HepG2 (cell line): Measurements from ENCODE around the gene ARFGAP3. TPM values are rescaled to one million over a fixed set of nuclear protein-coding genes. Genes with fewer than 3 reads are reported as not detected.

Source experiments
- ATAC-seq: fragments of 200-7000 bp; cut with Tn5 transposase; 3 replicates; pipeline ENCODE4 v1.9.1; 2020; ENCODE audit warnings: mild to moderate bottlenecking, moderate library complexity
- BruUV-seq: library from RNA; stranded (reverse); fragments of 400-500 nt; replicated peaks from 2 replicates; lab custom pipeline; 2021; lab: Mats Ljungman, UMichigan
- CTCF ChIA-PET: fragments of 300-600 bp; formaldehyde crosslinking; extraction: SDS; loops from one replicate; lab custom pipeline; 2021; ENCODE audit warnings: low total read pairs, inconsistent platforms, low intra/inter-chr PET ratio; lab: Yijun Ruan, JAX
- POLR2A ChIA-PET: fragments of 350-600 bp; sonication (Branson Sonifier 250); formaldehyde crosslinking; loops from one replicate; lab custom pipeline; 2020; ENCODE audit warnings: antibody characterized with exemption, inconsistent platforms; lab: Yijun Ruan, JAX
- DNase-seq: peaks from one replicate; pipeline ENCODE4 v3.0.0-alpha.2; 2015; ENCODE audit warnings: low spot score
- FAIRE-seq: peaks from 3 replicates; lab custom pipeline; 2011; peaks lifted over from hg19 to GRCh38; lab: Jason Lieb, UNC
- H2AFZ ChIP-seq: one replicate; pipeline ENCODE4 v1.6.1; 2011; ENCODE audit warnings: low read length, inconsistent platforms
- H3K27ac ChIP-seq: fragments of 300-600 bp; 3 replicates; pipeline ENCODE4 v1.8.0; 2011; ENCODE audit warnings: mixed run types, mild to moderate bottlenecking, mixed read lengths, low read length, inconsistent platforms; ENCODE audit not compliant: insufficient read depth; ENCODE audit errors: extremely low read length
- H3K27me3 ChIP-seq, 2 experiments: fragments of 200-600 bp in 1 of 2; 2 replicates in 1 of 2; 3 replicates in 1 of 2; pipeline versions ENCODE4 v1.6.0 to v1.8.0; 2011; ENCODE audit warnings: low read length in 2 of 2, mild to moderate bottlenecking in 2 of 2, moderate library complexity in 2 of 2, inconsistent platforms in 1 of 2; ENCODE audit not compliant: insufficient read depth in 2 of 2, control insufficient read depth in 1 of 2
- H3K36me3 ChIP-seq, 2 experiments: fragments of 200-600 bp in 1 of 2; replicated peaks in 1 of 2; 2 replicates in 1 of 2; 3 replicates in 1 of 2; pipeline versions ENCODE4 v1.5.1 to v1.8.0; 2011; ENCODE audit warnings: low read length in 2 of 2, inconsistent platforms in 1 of 2; ENCODE audit not compliant: insufficient read depth in 2 of 2, control insufficient read depth in 1 of 2
- H3K4me1 ChIP-seq: 2 replicates; pipeline ENCODE4 v1.5.1; 2012; ENCODE audit warnings: low read length, inconsistent platforms; ENCODE audit not compliant: insufficient read depth
- H3K4me2 ChIP-seq: 2 replicates; pipeline ENCODE4 v1.6.0; 2011; ENCODE audit warnings: low read depth, low read length, inconsistent platforms
- H3K4me3 ChIP-seq, 3 experiments: fragments of 200-600 bp in 1 of 3; sonication (generic), shearing (Covaris generic) in 1 of 3; replicated peaks in 1 of 3; 2 replicates each; pipeline ENCODE4 v1.5.1; 2011 to 2016; ENCODE audit warnings: low read length in 3 of 3, inconsistent platforms in 2 of 3, low read depth in 2 of 3, mild to moderate bottlenecking in 2 of 3, control low read depth in 1 of 3, mixed read lengths in 1 of 3; ENCODE audit not compliant: insufficient read depth in 1 of 3
- H3K79me2 ChIP-seq: one replicate; pipeline ENCODE4 v1.6.1; 2011; ENCODE audit warnings: low read length, inconsistent platforms; ENCODE audit not compliant: insufficient read depth
- H3K9ac ChIP-seq: 2 replicates; pipeline ENCODE4 v1.6.0; 2011; ENCODE audit warnings: mild to moderate bottlenecking, low read depth, low read length, inconsistent platforms; ENCODE audit not compliant: insufficient read depth
- H3K9me3 ChIP-seq: 2 replicates; pipeline ENCODE4 v1.5.1; 2012; ENCODE audit warnings: mild to moderate bottlenecking, low read length
- H4K20me1 ChIP-seq: 2 replicates; pipeline ENCODE4 v1.6.0; 2011; ENCODE audit warnings: inconsistent platforms, mild to moderate bottlenecking, low read length, moderate library complexity; ENCODE audit not compliant: insufficient read depth
- HMGA1 ChIP-seq: sonication (generic); formaldehyde crosslinking; conservative IDR thresholded peaks from 2 replicates; pipeline ENCODE4 v1.4.0; 2020; ENCODE audit warnings: missing genetic modification reagents
- JARID2 ChIP-seq: sonication (generic); formaldehyde crosslinking; IDR thresholded peaks from 2 replicates; pipeline ENCODE4 v1.8.1; 2023; ENCODE audit warnings: missing genetic modification reagents, inconsistent platforms; ENCODE audit not compliant: insufficient replicate concordance
- ZNF251 ChIP-seq: sonication (generic); formaldehyde crosslinking; IDR thresholded peaks from 2 replicates; pipeline ENCODE4 v1.9.0; 2021; ENCODE audit warnings: mild to moderate bottlenecking, missing genetic modification reagents
- ZNF746 ChIP-seq: sonication (generic); formaldehyde crosslinking; IDR thresholded peaks from 2 replicates; pipeline ENCODE4 v1.8.0; 2022; ENCODE audit warnings: mild to moderate bottlenecking, missing genetic modification reagents
- WGBS: methylation state at CpG from one replicate; pipeline ENCODE4 v1.1.6; 2017; ENCODE audit warnings: low lambda C conversion rate; 5-methylcytosine and 5-hydroxymethylcytosine counted together
- in situ Hi-C: cut with HindIII; loops from 2 replicates; pipeline ENCODE4 v1.10.0; 2017; ENCODE audit warnings: low pct_unique_long_range_greater_than_20kb; ENCODE audit not compliant: extremely low pct_ligation_motif_present
- intact Hi-C: fragments of 100-400 bp; cut with micrococcal nuclease; formaldehyde crosslinking; loops from one replicate; pipeline ENCODE4 v1.10.0; 2022; ENCODE audit not compliant: unreplicated experiment
- polyA plus RNA-seq, 8 experiments: library from polyadenylated mRNA; depleted of rRNA in 3 of 8; stranded (reverse) in 7 of 8; unstranded in 1 of 8; fragments of >200 nt; fragmentation: Illumina TruSeq in 4 of 8; extraction: Trizol in 4 of 8; gene quantifications; 2 replicates each; pipeline versions ENCODE4 v1.2.1 to v1.2.3, GENCODE V29; 2011 to 2016; ENCODE audit warnings: low read depth in 4 of 8, missing spikeins in 1 of 8, mixed read lengths in 1 of 8; ENCODE audit not compliant: insufficient read depth in 1 of 8
- total RNA-seq, 5 experiments: library from RNA; depleted of rRNA; stranded (reverse); fragments of >200 nt; fragmentation: Illumina TruSeq; extraction: Trizol; gene quantifications; 2 replicates each; pipeline ENCODE4 v1.2.3, GENCODE V29; 2016; ENCODE audit warnings: low read depth in 1 of 5
- TF ChIP-seq, protein P1 (sequence below): sonication (generic); formaldehyde crosslinking; IDR thresholded peaks from 2 replicates; pipeline ENCODE4 v1.8.1; 2023; ENCODE audit warnings: mild to moderate bottlenecking, missing genetic modification reagents
- TF ChIP-seq, protein P2 (sequence below): sonication (generic); formaldehyde crosslinking; IDR thresholded peaks from 2 replicates; pipeline ENCODE4 v1.5.0; 2020; ENCODE audit warnings: mild to moderate bottlenecking, missing genetic modification reagents

ARFGAP3 gene
- total and polyA plus RNA-seq, 2 of the 13 experiments (the other 11 are each of a cell fraction or from before 2014, with no cell fraction given) = 41.7 to 61.6 TPM

DNA sequence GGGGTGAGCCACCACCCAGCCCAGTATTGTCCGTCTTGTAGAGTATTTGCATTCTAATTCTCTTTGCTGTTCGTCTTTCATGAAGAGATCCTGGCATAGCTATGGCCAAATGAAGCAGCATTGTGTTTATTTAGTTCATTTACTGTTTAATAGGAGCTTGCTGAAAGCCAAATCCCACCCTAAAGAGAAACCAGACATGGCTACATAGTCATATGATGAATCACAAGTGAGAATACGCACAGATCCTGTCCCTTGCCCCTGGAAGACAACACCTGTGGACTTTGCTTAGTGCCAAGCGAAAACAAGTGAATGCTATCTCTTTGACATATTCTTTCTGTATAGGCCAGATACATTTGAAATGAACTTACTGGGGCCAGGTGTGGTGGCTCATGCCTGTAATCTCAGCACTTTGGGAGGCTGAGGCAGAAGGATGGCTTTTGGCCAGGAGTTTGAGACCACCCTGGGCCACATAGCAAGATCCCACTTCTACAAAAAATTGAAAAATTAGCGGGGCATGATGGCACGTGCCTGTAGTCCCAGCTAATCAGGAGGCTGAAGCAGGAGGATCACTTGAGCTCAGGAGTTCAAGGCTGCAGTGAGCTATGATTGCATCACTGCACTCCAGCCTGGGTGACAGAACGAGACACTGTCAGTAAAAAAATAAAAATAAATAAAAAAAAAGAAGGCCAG, 5.1 kb upstream of the ARFGAP3 start (continued):
- TF ChIP-seq ZNF251 (CRISPR knock-in tag) = no peak

DNA sequence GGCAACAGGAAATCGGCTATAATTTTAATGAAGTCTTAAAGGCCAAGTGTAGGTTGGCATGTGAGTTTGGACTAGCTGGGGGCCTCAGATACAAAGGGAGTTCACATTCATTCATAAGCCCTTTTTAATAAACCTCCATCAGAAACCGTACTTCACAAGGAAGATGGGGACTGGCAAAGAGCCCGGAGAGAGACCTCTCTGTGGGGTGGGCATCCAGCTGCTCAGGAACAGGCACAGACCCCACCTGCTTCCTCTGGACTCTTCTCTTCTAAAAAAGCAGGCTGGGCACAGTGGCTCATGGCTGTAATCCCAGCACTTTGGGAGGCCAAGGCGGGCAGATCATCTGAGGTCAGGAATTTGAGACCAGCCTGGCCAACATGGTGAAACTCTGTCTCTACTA, 3.9 kb upstream of the ARFGAP3 start:
- no peak overlapping the region for H3K4me3 ChIP-seq
- H3K9me3 ChIP-seq = no peaks in the 10 kb centered on the region
- no peak overlapping the region for H2AFZ ChIP-seq
- no peak overlapping the region for H3K27ac ChIP-seq
- peaks cover 28% of the 10 kb centered on the region for H3K4me1 ChIP-seq
- H3K36me3 ChIP-seq = no peaks in the 10 kb centered on the region
- intact Hi-C loops (no loop called here), in situ Hi-C loops (no loop called here)
- H3K9ac ChIP-seq = no peak overlapping the region
- DNase-seq = no peak
- BruUV-seq = no TSS peak
- TF ChIP-seq, protein P1, sequence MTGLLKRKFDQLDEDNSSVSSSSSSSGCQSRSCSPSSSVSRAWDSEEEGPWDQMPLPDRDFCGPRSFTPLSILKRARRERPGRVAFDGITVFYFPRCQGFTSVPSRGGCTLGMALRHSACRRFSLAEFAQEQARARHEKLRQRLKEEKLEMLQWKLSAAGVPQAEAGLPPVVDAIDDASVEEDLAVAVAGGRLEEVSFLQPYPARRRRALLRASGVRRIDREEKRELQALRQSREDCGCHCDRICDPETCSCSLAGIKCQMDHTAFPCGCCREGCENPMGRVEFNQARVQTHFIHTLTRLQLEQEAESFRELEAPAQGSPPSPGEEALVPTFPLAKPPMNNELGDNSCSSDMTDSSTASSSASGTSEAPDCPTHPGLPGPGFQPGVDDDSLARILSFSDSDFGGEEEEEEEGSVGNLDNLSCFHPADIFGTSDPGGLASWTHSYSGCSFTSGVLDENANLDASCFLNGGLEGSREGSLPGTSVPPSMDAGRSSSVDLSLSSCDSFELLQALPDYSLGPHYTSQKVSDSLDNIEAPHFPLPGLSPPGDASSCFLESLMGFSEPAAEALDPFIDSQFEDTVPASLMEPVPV (CRISPR knock-in tag) = no peak
- TF ChIP-seq HMGA1 (CRISPR knock-in tag) (no peak), ZNF746 (CRISPR knock-in tag) (no peak), JARID2 (CRISPR knock-in tag) (no peak)
- TF ChIP-seq, protein P2, sequence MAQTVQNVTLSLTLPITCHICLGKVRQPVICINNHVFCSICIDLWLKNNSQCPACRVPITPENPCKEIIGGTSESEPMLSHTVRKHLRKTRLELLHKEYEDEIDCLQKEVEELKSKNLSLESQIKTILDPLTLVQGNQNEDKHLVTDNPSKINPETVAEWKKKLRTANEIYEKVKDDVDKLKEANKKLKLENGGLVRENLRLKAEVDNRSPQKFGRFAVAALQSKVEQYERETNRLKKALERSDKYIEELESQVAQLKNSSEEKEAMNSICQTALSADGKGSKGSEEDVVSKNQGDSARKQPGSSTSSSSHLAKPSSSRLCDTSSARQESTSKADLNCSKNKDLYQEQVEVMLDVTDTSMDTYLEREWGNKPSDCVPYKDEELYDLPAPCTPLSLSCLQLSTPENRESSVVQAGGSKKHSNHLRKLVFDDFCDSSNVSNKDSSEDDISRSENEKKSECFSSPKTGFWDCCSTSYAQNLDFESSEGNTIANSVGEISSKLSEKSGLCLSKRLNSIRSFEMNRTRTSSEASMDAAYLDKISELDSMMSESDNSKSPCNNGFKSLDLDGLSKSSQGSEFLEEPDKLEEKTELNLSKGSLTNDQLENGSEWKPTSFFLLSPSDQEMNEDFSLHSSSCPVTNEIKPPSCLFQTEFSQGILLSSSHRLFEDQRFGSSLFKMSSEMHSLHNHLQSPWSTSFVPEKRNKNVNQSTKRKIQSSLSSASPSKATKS (CRISPR knock-in tag) = no peak
- H3K79me2 ChIP-seq = peaks cover 6% of the 10 kb centered on the region
- ChIA-PET POLR2A (no interaction called here), CTCF (no interaction called here)
- no peak for ATAC-seq
- H4K20me1 ChIP-seq = peaks cover 3% of the 10 kb centered on the region; the same call in 1 of the 2 replicates
- FAIRE-seq = no peak
- no peaks in the 10 kb centered on the region; a peak in 1 of 5 replicates for H3K27me3 ChIP-seq
- no peak overlapping the region for H3K4me2 ChIP-seq
- 94% methylated on average over 4 of the region's 4 CpGs for WGBS
